GM12878 (cell line): ENCODE data around the gene STAT5B. TPM values are rescaled to one million over a fixed set of nuclear protein-coding genes. Genes with fewer than 3 reads are reported as not detected.

ENCODE experiments used
- CHD4 ChIP-seq: fragments of 200-600 bp; sonication (generic); IDR thresholded peaks from 2 replicates; pipeline ENCODE4 v1.6.1; 2016; ENCODE audit warnings: mild to moderate bottlenecking
- CREM ChIP-seq: IDR thresholded peaks from 2 replicates; pipeline ENCODE4 v1.6.1; 2014; ENCODE audit warnings: antibody characterized with exemption, low read depth
- E4F1 ChIP-seq: fragments of 450-650 bp; IDR thresholded peaks from 2 replicates; pipeline ENCODE4 v1.6.1; 2018; ENCODE audit warnings: borderline replicate concordance, mild to moderate bottlenecking; ENCODE audit not compliant: partially characterized antibody
- ETV6 ChIP-seq, 2 experiments: fragments of 450-650 bp in 1 of 2; IDR thresholded peaks in 1 of 2; conservative IDR thresholded peaks in 1 of 2; 2 replicates each; pipeline ENCODE4 v1.6.1; 2014; ENCODE audit warnings: antibody characterized with exemption in 1 of 2, borderline replicate concordance in 1 of 2, low read depth in 1 of 2, mild to moderate bottlenecking in 1 of 2, moderate library complexity in 1 of 2
- FOS ChIP-seq: IDR thresholded peaks from 3 replicates; pipeline ENCODE4 v1.6.1; 2011; ENCODE audit warnings: borderline replicate concordance; ENCODE audit not compliant: insufficient read length; ENCODE audit errors: extremely low read depth
- HDAC2 ChIP-seq: fragments of 200-600 bp; sonication (generic); IDR thresholded peaks from 2 replicates; pipeline ENCODE4 v1.6.1; 2017
- NFXL1 ChIP-seq: fragments of 450-650 bp; IDR thresholded peaks from 2 replicates; pipeline ENCODE4 v1.6.1; 2017; ENCODE audit warnings: antibody characterized with exemption, mild to moderate bottlenecking, borderline replicate concordance
- NFYB ChIP-seq: IDR thresholded peaks from 2 replicates; pipeline ENCODE4 v1.6.1; 2011; ENCODE audit warnings: low read depth, mild to moderate bottlenecking, low read length, improper control_type of control experiment, moderate library complexity; ENCODE audit not compliant: insufficient read depth
- RAD51 ChIP-seq: fragments of 450-650 bp; IDR thresholded peaks from 2 replicates; pipeline ENCODE4 v1.6.1; 2016; ENCODE audit warnings: moderate library complexity, mild to moderate bottlenecking, inconsistent platforms
- polyA plus RNA-seq, 11 experiments: library from polyadenylated mRNA; depleted of rRNA in 4 of 11; unstranded in 6 of 11; stranded (reverse) in 5 of 11; fragments of >200 nt; fragmentation: Nextera tagmentation in 4 of 11; fragmentation: Illumina TruSeq in 1 of 11; extraction: Ambion mirVana in 4 of 11; extraction: Trizol in 1 of 11; gene quantifications; 1 replicate in 1 of 11; 2 replicates in 10 of 11; pipeline versions ENCODE4 v1.2.1 to v1.2.3, GENCODE V29; 2011 to 2016; ENCODE audit warnings: inconsistent platforms in 2 of 11, missing spikeins in 2 of 11, low read depth in 1 of 11
- total RNA-seq, 4 experiments: library from RNA; depleted of rRNA in 3 of 4; stranded (reverse); fragments of >200 nt in 3 of 4; fragmentation: Illumina TruSeq in 1 of 4; extraction: Trizol in 1 of 4; gene quantifications; 2 replicates each; pipeline versions ENCODE4 v1.2.1 to v1.2.3, GENCODE V29; 2013 to 2021
- TF ChIP-seq, protein P1 (sequence below): IDR thresholded peaks from 2 replicates; pipeline ENCODE4 v1.6.1; 2011; ENCODE audit warnings: low read depth, low read length, improper control_type of control experiment, borderline replicate concordance

STAT5B gene
- total and polyA plus RNA-seq, 10 of the 15 experiments (the other 5 are each of a cell fraction or from before 2014, with no cell fraction given): 11.0 to 69.6 (median 46.7) TPM

- no peak for TF ChIP-seq E4F1
- TF ChIP-seq CREM: peak; percentile 52; the same call in 1 of the 2 replicates
- TF ChIP-seq CHD4: no peak
- TF ChIP-seq NFYB: no peak
- no peak for TF ChIP-seq NFXL1
- 0 out of 4 replicates have a peak, but pooled peaks of 1 of the 2 experiments have one; percentile 16 for TF ChIP-seq ETV6 (conservative IDR thresholded peaks at IDR 0.05 in 1 of 2, IDR thresholded peaks at IDR 0.05 in 1 of 2; ENCODE audit: borderline replicate concordance in 1 of 2, low read depth in 1 of 2)
- TF ChIP-seq FOS: no peak
- TF ChIP-seq, protein P1, sequence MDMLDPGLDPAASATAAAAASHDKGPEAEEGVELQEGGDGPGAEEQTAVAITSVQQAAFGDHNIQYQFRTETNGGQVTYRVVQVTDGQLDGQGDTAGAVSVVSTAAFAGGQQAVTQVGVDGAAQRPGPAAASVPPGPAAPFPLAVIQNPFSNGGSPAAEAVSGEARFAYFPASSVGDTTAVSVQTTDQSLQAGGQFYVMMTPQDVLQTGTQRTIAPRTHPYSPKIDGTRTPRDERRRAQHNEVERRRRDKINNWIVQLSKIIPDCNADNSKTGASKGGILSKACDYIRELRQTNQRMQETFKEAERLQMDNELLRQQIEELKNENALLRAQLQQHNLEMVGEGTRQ: peak; percentile 59
- no peak for TF ChIP-seq HDAC2
- peak; percentile 82 for TF ChIP-seq RAD51
These were observed 95.0 kb downstream of the STAT5B start, which contains the start of gene KCNH4 (continued) for GRCh38 chr17:42180922-42181850.
